H9 (cell line): ENCODE data around the gene TNP2. TPM values are rescaled to one million over a fixed set of nuclear protein-coding genes. Genes with fewer than 3 reads are reported as not detected.

Experiments used
- DNase-seq: peaks from one replicate; pipeline ENCODE4 v3.0.0-alpha.2; 2017
- H2AFZ ChIP-seq: one replicate; pipeline ENCODE4 v1.6.1; 2013; ENCODE audit warnings: mild to moderate bottlenecking, low read length, control low read depth, moderate library complexity
- H2AK5ac ChIP-seq: 2 replicates; pipeline ENCODE4 v1.6.1; 2013; ENCODE audit warnings: low read length, control low read depth, mixed read lengths; ENCODE audit not compliant: insufficient read length
- H2BK120ac ChIP-seq: one replicate; pipeline ENCODE4 v1.6.1; 2013; ENCODE audit warnings: low read depth, mild to moderate bottlenecking, low read length, control low read depth, inconsistent platforms; ENCODE audit not compliant: poor library complexity, severe bottlenecking
- H2BK12ac ChIP-seq: 2 replicates; pipeline ENCODE4 v1.6.1; 2013; ENCODE audit warnings: low read length, control low read depth, mixed read lengths, low read depth; ENCODE audit not compliant: insufficient read length
- H2BK15ac ChIP-seq: 2 replicates; pipeline ENCODE4 v1.6.1; 2013; ENCODE audit warnings: low read depth, low read length, control low read depth
- H2BK20ac ChIP-seq: one replicate; pipeline ENCODE4 v1.6.1; 2013; ENCODE audit warnings: low read depth, mild to moderate bottlenecking, low read length, control low read depth, inconsistent platforms; ENCODE audit not compliant: poor library complexity, severe bottlenecking
- H2BK5ac ChIP-seq: 2 replicates; pipeline ENCODE4 v1.6.1; 2013; ENCODE audit warnings: low read length, control low read depth, mixed read lengths; ENCODE audit not compliant: insufficient read length
- H3K14ac ChIP-seq: 2 replicates; pipeline ENCODE4 v1.6.1; 2013; ENCODE audit warnings: low read length, control low read depth; ENCODE audit not compliant: insufficient read depth
- H3K18ac ChIP-seq: 2 replicates; pipeline ENCODE4 v1.6.1; 2013; ENCODE audit warnings: low read depth, mild to moderate bottlenecking, mixed read lengths, low read length, control low read depth; ENCODE audit not compliant: insufficient read length
- H3K23ac ChIP-seq: 2 replicates; pipeline ENCODE4 v1.6.1; 2013; ENCODE audit warnings: low read length, control low read depth, mixed read lengths, low read depth; ENCODE audit not compliant: insufficient read length
- H3K23me2 ChIP-seq: 2 replicates; pipeline ENCODE4 v1.6.1; 2013; ENCODE audit warnings: low read depth, mild to moderate bottlenecking, mixed read lengths, low read length, control low read depth; ENCODE audit not compliant: insufficient read length, poor library complexity, severe bottlenecking
- H3K27ac ChIP-seq: 2 replicates; pipeline ENCODE4 v1.5.1; 2013; ENCODE audit warnings: low read length, control low read depth, mixed read lengths, low read depth; ENCODE audit not compliant: insufficient read length
- H3K27me3 ChIP-seq: 2 replicates; pipeline ENCODE4 v1.6.1; 2013; ENCODE audit warnings: low read length, control low read depth, inconsistent platforms; ENCODE audit not compliant: insufficient read depth
- H3K4ac ChIP-seq: 2 replicates; pipeline ENCODE4 v1.6.1; 2013; ENCODE audit warnings: low read depth, mild to moderate bottlenecking, control low read depth, inconsistent platforms, low read length, moderate library complexity
- H3K4me1 ChIP-seq: 2 replicates; pipeline ENCODE4 v1.6.1; 2013; ENCODE audit warnings: low read length, control low read depth, inconsistent platforms; ENCODE audit not compliant: insufficient read depth
- H3K4me2 ChIP-seq: 2 replicates; pipeline ENCODE4 v1.6.1; 2013; ENCODE audit warnings: low read length, control low read depth, mixed read lengths; ENCODE audit not compliant: insufficient read length, insufficient read depth
- H3K56ac ChIP-seq: 2 replicates; pipeline ENCODE4 v1.6.1; 2013; ENCODE audit warnings: low read depth, mild to moderate bottlenecking, mixed read lengths, low read length, control low read depth; ENCODE audit not compliant: insufficient read length
- H3K79me1 ChIP-seq: 2 replicates; pipeline ENCODE4 v1.6.1; 2013; ENCODE audit warnings: low read depth, mild to moderate bottlenecking, moderate library complexity, low read length, control low read depth, inconsistent platforms; ENCODE audit not compliant: insufficient read depth, poor library complexity, severe bottlenecking
- H3K79me2 ChIP-seq: 2 replicates; pipeline ENCODE4 v1.6.1; 2013; ENCODE audit warnings: low read length, control low read depth, inconsistent platforms; ENCODE audit not compliant: insufficient read depth
- H3K9ac ChIP-seq: 2 replicates; pipeline ENCODE4 v1.6.1; 2013; ENCODE audit warnings: low read length, control low read depth, mixed read lengths; ENCODE audit not compliant: insufficient read length; ENCODE audit errors: extremely low read depth
- H3K9me3 ChIP-seq: one replicate; pipeline ENCODE4 v1.6.1; 2013; ENCODE audit warnings: low read depth, low read length, inconsistent platforms; ENCODE audit not compliant: control insufficient read depth
- H3T11ph ChIP-seq: one replicate; pipeline ENCODE4 v1.6.1; 2013; ENCODE audit warnings: mild to moderate bottlenecking, low read length, control low read depth, inconsistent platforms
- H4K20me1 ChIP-seq: one replicate; pipeline ENCODE4 v1.6.1; 2013; ENCODE audit not compliant: control insufficient read depth, insufficient read length, insufficient read depth
- H4K5ac ChIP-seq: 2 replicates; pipeline ENCODE4 v1.6.1; 2013; ENCODE audit warnings: low read depth, mild to moderate bottlenecking, mixed read lengths, low read length, control low read depth; ENCODE audit not compliant: insufficient read length
- H4K8ac ChIP-seq: replicated peaks from 2 replicates; pipeline ENCODE4 v1.6.1; 2013; ENCODE audit warnings: low read length, control low read depth, mixed read lengths, low read depth; ENCODE audit not compliant: insufficient read length
- H4K91ac ChIP-seq: 2 replicates; pipeline ENCODE4 v1.6.1; 2013; ENCODE audit warnings: low read depth, mild to moderate bottlenecking, moderate library complexity, mixed read lengths, low read length, control low read depth; ENCODE audit not compliant: insufficient read length
- H3K27ac Mint-ChIP-seq, 3 experiments: 2 replicates in 2 of 3; 3 replicates in 1 of 3; pipeline ENCODE4 v1.8.0; 2020 to 2021; ENCODE audit warnings: mixed read lengths in 3 of 3, mild to moderate bottlenecking in 1 of 3, moderate library complexity in 1 of 3
- H3K27me3 Mint-ChIP-seq: 2 replicates; pipeline ENCODE4 v1.8.0; 2021; ENCODE audit warnings: low read depth, mild to moderate bottlenecking, moderate library complexity, mixed read lengths
- H3K36me3 Mint-ChIP-seq, 3 experiments: 2 replicates in 2 of 3; 3 replicates in 1 of 3; pipeline ENCODE4 v1.8.0; 2020 to 2021; ENCODE audit warnings: low read depth in 3 of 3, mixed read lengths in 3 of 3; ENCODE audit not compliant: insufficient read depth in 1 of 3
- H3K4me1 Mint-ChIP-seq, 2 experiments: 2 replicates each; pipeline ENCODE4 v1.8.0; 2020; ENCODE audit warnings: mixed read lengths in 2 of 2
- H3K4me3 Mint-ChIP-seq, 2 experiments: 2 replicates in 1 of 2; 3 replicates in 1 of 2; pipeline ENCODE4 v1.8.0; 2020 to 2021; ENCODE audit warnings: mild to moderate bottlenecking in 2 of 2, mixed read lengths in 2 of 2, moderate library complexity in 1 of 2
- H3K9me3 Mint-ChIP-seq, 2 experiments: 2 replicates in 1 of 2; 3 replicates in 1 of 2; pipeline ENCODE4 v1.8.0; 2020; ENCODE audit warnings: mild to moderate bottlenecking in 2 of 2, mixed read lengths in 2 of 2, moderate library complexity in 1 of 2
- WGBS: extraction: QIAGEN DNeasy Blood & Tissue Kit; methylation state at CpG from one replicate; pipeline ENCODE4 v1.1.7; 2013; ENCODE audit warnings: missing lambda C conversion rate, low lambda C conversion rate, mixed read lengths; ENCODE audit not compliant: insufficient read length; ENCODE audit errors: extremely low coverage; 5-methylcytosine and 5-hydroxymethylcytosine counted together
- total RNA-seq: library from RNA; stranded (reverse); gene quantifications from 2 replicates; pipeline ENCODE4 v1.2.1, GENCODE V29; 2021
- TF ChIP-seq, protein P1 (sequence below): fragments of 200-600 bp; sonication (generic); conservative IDR thresholded peaks from 3 replicates; pipeline ENCODE4 v1.8.0; 2021; ENCODE audit warnings: antibody characterized with exemption, mild to moderate bottlenecking

TNP2 gene
- total RNA-seq, 1 experiment from 2014 or later = not detected

GRCh38 chr16:11240636-11241473, 28.3 kb downstream of the TNP2 start:
- Histone ChIP-seq H3K27ac (no peak overlapping the region), H4K8ac (no peak overlapping the region), H4K5ac (no peak overlapping the region)

More at GRCh38 chr16:11240636-11241473, 28.3 kb downstream of the TNP2 start:
- no peak overlapping the region for H3T11ph ChIP-seq
- no peaks in the 10 kb centered on the region for H3K4me1 ChIP-seq
- H3K14ac ChIP-seq = no peak overlapping the region
- no peak overlapping the region for H4K91ac ChIP-seq
- DNase-seq = peak; percentile 54
- no peak overlapping the region for H2BK120ac ChIP-seq
- H3K79me2 ChIP-seq = no peaks in the 10 kb centered on the region
- H3K4ac ChIP-seq = no peak overlapping the region
- H3K4me3 Mint-ChIP-seq = no peak overlapping the region; a peak in 1 of 5 replicates
- H2BK20ac ChIP-seq = no peak overlapping the region
- H3K23me2 ChIP-seq = no peaks in the 10 kb centered on the region
- no peaks in the 10 kb centered on the region for H3K9me3 ChIP-seq
- H3K9ac ChIP-seq = no peak overlapping the region
- H2AK5ac ChIP-seq = no peak overlapping the region
- no peak overlapping the region for H3K56ac ChIP-seq
- no peaks in the 10 kb centered on the region for H3K36me3 Mint-ChIP-seq
- peak overlapping the region in 1 of 3 experiments; percentile 55; a peak in 4 of 7 replicates for H3K27ac Mint-ChIP-seq
- no peak overlapping the region for H2BK12ac ChIP-seq
- H3K27me3 ChIP-seq = no peaks in the 10 kb centered on the region
- H3K4me1 Mint-ChIP-seq = peaks cover 4 to 5% of the 10 kb centered on the region in 2 experiments; a peak in 2 of 4 replicates
- WGBS = no CpG with 5 or more reads among the region's 10 CpGs
- no peak overlapping the region for H3K23ac ChIP-seq
- TF ChIP-seq, protein P1, sequence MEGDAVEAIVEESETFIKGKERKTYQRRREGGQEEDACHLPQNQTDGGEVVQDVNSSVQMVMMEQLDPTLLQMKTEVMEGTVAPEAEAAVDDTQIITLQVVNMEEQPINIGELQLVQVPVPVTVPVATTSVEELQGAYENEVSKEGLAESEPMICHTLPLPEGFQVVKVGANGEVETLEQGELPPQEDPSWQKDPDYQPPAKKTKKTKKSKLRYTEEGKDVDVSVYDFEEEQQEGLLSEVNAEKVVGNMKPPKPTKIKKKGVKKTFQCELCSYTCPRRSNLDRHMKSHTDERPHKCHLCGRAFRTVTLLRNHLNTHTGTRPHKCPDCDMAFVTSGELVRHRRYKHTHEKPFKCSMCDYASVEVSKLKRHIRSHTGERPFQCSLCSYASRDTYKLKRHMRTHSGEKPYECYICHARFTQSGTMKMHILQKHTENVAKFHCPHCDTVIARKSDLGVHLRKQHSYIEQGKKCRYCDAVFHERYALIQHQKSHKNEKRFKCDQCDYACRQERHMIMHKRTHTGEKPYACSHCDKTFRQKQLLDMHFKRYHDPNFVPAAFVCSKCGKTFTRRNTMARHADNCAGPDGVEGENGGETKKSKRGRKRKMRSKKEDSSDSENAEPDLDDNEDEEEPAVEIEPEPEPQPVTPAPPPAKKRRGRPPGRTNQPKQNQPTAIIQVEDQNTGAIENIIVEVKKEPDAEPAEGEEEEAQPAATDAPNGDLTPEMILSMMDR = no peak
- H3K27me3 Mint-ChIP-seq = peaks cover 1% of the 10 kb centered on the region; the same call in 1 of the 2 replicates
- H3K9me3 Mint-ChIP-seq = no peaks in the 10 kb centered on the region
- no peak overlapping the region for H3K18ac ChIP-seq
- no peaks in the 10 kb centered on the region for H3K79me1 ChIP-seq
- H2BK5ac ChIP-seq = no peak overlapping the region
- no peak overlapping the region for H2AFZ ChIP-seq
- H3K4me2 ChIP-seq = no peak overlapping the region
- no peak overlapping the region for H2BK15ac ChIP-seq
- no peaks in the 10 kb centered on the region for H4K20me1 ChIP-seq
